Measurements from ENCODE around the gene CTR9.

DNA sequence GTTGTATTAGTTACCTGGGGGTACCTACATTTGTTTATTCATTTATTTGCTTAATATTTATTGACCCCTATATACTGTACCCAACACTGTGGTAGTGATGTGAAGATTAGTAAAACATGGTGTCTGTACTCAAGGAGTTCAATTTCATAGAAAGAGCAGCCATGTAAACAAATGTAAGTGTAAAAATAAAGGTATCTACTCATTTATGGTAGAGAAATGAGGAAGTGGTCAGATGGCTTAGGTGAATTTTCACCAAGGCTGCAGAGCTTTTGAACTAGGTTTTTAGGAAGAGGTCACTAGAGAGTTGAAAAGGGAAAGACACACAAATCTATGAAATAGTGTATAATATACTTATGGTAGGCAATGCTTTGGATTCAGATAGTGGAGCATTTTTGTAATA, 11.1 kb downstream of the CTR9 start:
- TF ChIP-seq, protein P1, sequence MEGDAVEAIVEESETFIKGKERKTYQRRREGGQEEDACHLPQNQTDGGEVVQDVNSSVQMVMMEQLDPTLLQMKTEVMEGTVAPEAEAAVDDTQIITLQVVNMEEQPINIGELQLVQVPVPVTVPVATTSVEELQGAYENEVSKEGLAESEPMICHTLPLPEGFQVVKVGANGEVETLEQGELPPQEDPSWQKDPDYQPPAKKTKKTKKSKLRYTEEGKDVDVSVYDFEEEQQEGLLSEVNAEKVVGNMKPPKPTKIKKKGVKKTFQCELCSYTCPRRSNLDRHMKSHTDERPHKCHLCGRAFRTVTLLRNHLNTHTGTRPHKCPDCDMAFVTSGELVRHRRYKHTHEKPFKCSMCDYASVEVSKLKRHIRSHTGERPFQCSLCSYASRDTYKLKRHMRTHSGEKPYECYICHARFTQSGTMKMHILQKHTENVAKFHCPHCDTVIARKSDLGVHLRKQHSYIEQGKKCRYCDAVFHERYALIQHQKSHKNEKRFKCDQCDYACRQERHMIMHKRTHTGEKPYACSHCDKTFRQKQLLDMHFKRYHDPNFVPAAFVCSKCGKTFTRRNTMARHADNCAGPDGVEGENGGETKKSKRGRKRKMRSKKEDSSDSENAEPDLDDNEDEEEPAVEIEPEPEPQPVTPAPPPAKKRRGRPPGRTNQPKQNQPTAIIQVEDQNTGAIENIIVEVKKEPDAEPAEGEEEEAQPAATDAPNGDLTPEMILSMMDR (IDR thresholded peaks at IDR 0.05) = no peak
- TF ChIP-seq POLR2A (IDR thresholded peaks at IDR 0.05) = no peak
